DOHH2 (cell line): ENCODE results near the gene UGT1A8.

Source experiments
- H3F3A ChIP-seq: fragments of 200-600 bp; sonication (generic), shearing (Covaris generic); 2 replicates; pipeline ENCODE4 v1.6.0; 2016; ENCODE audit warnings: antibody characterized with exemption, mild to moderate bottlenecking; ENCODE audit not compliant: control insufficient read depth, insufficient read depth
- H3K27ac ChIP-seq: fragments of 200-600 bp; sonication (generic); 2 replicates; pipeline ENCODE4 v1.5.1; 2014; ENCODE audit warnings: low read depth, mild to moderate bottlenecking, low read length, moderate library complexity
- H3K27me3 ChIP-seq: fragments of 200-600 bp; sonication (generic); 2 replicates; pipeline ENCODE4 v1.6.1; 2014; ENCODE audit warnings: mild to moderate bottlenecking, low read length, mixed read lengths; ENCODE audit not compliant: control insufficient read depth
- H3K36me3 ChIP-seq: fragments of 200-600 bp; sonication (generic); 2 replicates; pipeline ENCODE4 v1.6.1; 2014; ENCODE audit warnings: mild to moderate bottlenecking, low read length, moderate library complexity, mixed read lengths; ENCODE audit not compliant: control insufficient read depth
- H3K4me1 ChIP-seq: fragments of 200-600 bp; sonication (generic); 2 replicates; pipeline ENCODE4 v1.6.1; 2014; ENCODE audit warnings: mild to moderate bottlenecking, low read length, mixed read lengths; ENCODE audit not compliant: control insufficient read depth
- H3K4me2 ChIP-seq: fragments of 200-600 bp; sonication (generic); 2 replicates; pipeline ENCODE4 v1.6.0; 2014; ENCODE audit warnings: mild to moderate bottlenecking, low read length, moderate library complexity
- H3K4me3 ChIP-seq: fragments of 200-600 bp; sonication (generic); 2 replicates; pipeline ENCODE4 v1.5.1; 2014; ENCODE audit warnings: mild to moderate bottlenecking, low read length, mixed read lengths
- H3K79me2 ChIP-seq: fragments of 200-600 bp; sonication (generic); 2 replicates; pipeline ENCODE4 v1.6.1; 2014; ENCODE audit warnings: mild to moderate bottlenecking, low read length, mixed read lengths; ENCODE audit not compliant: control insufficient read depth
- H3K9me2 ChIP-seq: fragments of 200-600 bp; sonication (generic); replicated peaks from 2 replicates; pipeline ENCODE4 v1.6.1; 2014; ENCODE audit warnings: mild to moderate bottlenecking, low read length, mixed read lengths; ENCODE audit not compliant: control insufficient read depth
- H3K9me3 ChIP-seq: fragments of 200-600 bp; sonication (generic); 2 replicates; pipeline ENCODE4 v1.6.1; 2014; ENCODE audit warnings: antibody characterized with exemption, low read length, mixed read lengths; ENCODE audit not compliant: control insufficient read depth, insufficient read depth
- H4K20me1 ChIP-seq: fragments of 200-600 bp; sonication (generic); 2 replicates; pipeline ENCODE4 v1.6.0; 2014; ENCODE audit warnings: low read depth, mild to moderate bottlenecking, antibody characterized with exemption, low read length, moderate library complexity; ENCODE audit not compliant: control insufficient read depth, insufficient read depth
- EZH2phosphoT487 ChIP-seq: fragments of 200-600 bp; sonication (generic); IDR thresholded peaks from 2 replicates; pipeline ENCODE4 v1.6.1; 2017; ENCODE audit warnings: borderline replicate concordance, mild to moderate bottlenecking, antibody characterized with exemption, low read length, moderate library complexity, mixed read lengths
- TF ChIP-seq, protein P1 (sequence below): fragments of 200-600 bp; sonication (generic); IDR thresholded peaks from one replicate; pipeline ENCODE4 v1.5.1; 2014; ENCODE audit warnings: antibody characterized with exemption, mild to moderate bottlenecking, low read depth, low read length; ENCODE audit not compliant: poor library complexity, severe bottlenecking

Gene UGT1A8

GRCh38 chr2:233820774-233821105 lies 203.3 kb downstream of the UGT1A8 start:
- H3K36me3 ChIP-seq = no peaks in the 10 kb centered on the region
- TF ChIP-seq EZH2phosphoT487 = no peak
- TF ChIP-seq, protein P1, sequence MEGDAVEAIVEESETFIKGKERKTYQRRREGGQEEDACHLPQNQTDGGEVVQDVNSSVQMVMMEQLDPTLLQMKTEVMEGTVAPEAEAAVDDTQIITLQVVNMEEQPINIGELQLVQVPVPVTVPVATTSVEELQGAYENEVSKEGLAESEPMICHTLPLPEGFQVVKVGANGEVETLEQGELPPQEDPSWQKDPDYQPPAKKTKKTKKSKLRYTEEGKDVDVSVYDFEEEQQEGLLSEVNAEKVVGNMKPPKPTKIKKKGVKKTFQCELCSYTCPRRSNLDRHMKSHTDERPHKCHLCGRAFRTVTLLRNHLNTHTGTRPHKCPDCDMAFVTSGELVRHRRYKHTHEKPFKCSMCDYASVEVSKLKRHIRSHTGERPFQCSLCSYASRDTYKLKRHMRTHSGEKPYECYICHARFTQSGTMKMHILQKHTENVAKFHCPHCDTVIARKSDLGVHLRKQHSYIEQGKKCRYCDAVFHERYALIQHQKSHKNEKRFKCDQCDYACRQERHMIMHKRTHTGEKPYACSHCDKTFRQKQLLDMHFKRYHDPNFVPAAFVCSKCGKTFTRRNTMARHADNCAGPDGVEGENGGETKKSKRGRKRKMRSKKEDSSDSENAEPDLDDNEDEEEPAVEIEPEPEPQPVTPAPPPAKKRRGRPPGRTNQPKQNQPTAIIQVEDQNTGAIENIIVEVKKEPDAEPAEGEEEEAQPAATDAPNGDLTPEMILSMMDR = no peak
- H3K9me3 ChIP-seq = no peaks in the 10 kb centered on the region
- H3K4me1 ChIP-seq = no peaks in the 10 kb centered on the region
- H3K27me3 ChIP-seq = no peaks in the 10 kb centered on the region
- no peak overlapping the region for H3K27ac ChIP-seq
- H4K20me1 ChIP-seq = no peaks in the 10 kb centered on the region
- H3F3A ChIP-seq = no peaks in the 10 kb centered on the region
- H3K4me2 ChIP-seq = no peak overlapping the region
- H3K9me2 ChIP-seq = no peaks in the 10 kb centered on the region
- H3K4me3 ChIP-seq = no peak overlapping the region
- H3K79me2 ChIP-seq = no peaks in the 10 kb centered on the region

GRCh38 chr2:233821196-233821595 lies 203.8 kb downstream of the UGT1A8 start:
- H3K79me2 ChIP-seq = no peaks in the 10 kb centered on the region
- H3K36me3 ChIP-seq = no peaks in the 10 kb centered on the region
- H3K9me2 ChIP-seq = no peaks in the 10 kb centered on the region
- no peak for TF ChIP-seq EZH2phosphoT487
- TF ChIP-seq, protein P1 = no peak
- no peaks in the 10 kb centered on the region for H3F3A ChIP-seq
- no peak overlapping the region for H3K4me2 ChIP-seq
- H3K27me3 ChIP-seq = no peaks in the 10 kb centered on the region
- no peaks in the 10 kb centered on the region for H3K9me3 ChIP-seq
- H3K27ac ChIP-seq = no peak overlapping the region
- H3K4me3 ChIP-seq = no peak overlapping the region
- no peaks in the 10 kb centered on the region for H3K4me1 ChIP-seq
- H4K20me1 ChIP-seq = no peaks in the 10 kb centered on the region

DNA sequence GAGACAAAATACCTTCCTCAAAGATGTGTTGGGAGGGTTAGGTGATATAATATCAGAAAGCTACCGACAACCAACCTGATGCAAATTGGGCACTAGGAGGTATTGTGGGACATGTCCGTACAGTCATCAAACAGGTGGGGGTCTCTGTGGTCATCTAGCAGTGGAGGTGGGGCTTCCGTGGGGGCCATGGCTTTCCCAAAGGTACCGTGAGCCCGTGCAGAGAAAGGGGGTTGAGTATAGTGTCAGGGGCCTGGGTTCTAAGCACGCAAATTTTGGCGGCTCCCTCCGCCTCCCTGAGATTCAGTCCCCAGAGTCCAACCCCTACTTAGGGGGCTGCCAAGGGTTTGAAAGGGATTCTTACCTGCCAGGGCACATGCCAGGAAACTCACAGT lies 204.3 kb downstream of the UGT1A8 start:
- TF ChIP-seq, protein P1 = no peak
- Histone ChIP-seq H3K4me2 (no peak overlapping the region), H3K79me2 (no peaks in the 10 kb centered on the region), H3K9me2 (no peaks in the 10 kb centered on the region), H4K20me1 (no peaks in the 10 kb centered on the region), H3K4me3 (no peak overlapping the region), H3K9me3 (no peaks in the 10 kb centered on the region), H3F3A (no peaks in the 10 kb centered on the region), H3K36me3 (no peaks in the 10 kb centered on the region), H3K27ac (no peak overlapping the region), H3K4me1 (no peaks in the 10 kb centered on the region), H3K27me3 (no peaks in the 10 kb centered on the region)

GRCh38 chr2:233822101-233822771 lies 204.8 kb downstream of the UGT1A8 start:
- Histone ChIP-seq H3K36me3 (no peaks in the 10 kb centered on the region), H4K20me1 (no peaks in the 10 kb centered on the region), H3K9me2 (no peaks in the 10 kb centered on the region), H3K4me1 (no peaks in the 10 kb centered on the region), H3K27me3 (no peaks in the 10 kb centered on the region), H3F3A (no peaks in the 10 kb centered on the region), H3K4me2 (no peak overlapping the region), H3K9me3 (no peaks in the 10 kb centered on the region), H3K4me3 (no peak overlapping the region), H3K79me2 (no peaks in the 10 kb centered on the region), H3K27ac (no peak overlapping the region)
- TF ChIP-seq, protein P1 = no peak
- TF ChIP-seq EZH2phosphoT487 = no peak
